ENCODE results near the gene CC2D2B.

The CC2D2B gene

DNA sequence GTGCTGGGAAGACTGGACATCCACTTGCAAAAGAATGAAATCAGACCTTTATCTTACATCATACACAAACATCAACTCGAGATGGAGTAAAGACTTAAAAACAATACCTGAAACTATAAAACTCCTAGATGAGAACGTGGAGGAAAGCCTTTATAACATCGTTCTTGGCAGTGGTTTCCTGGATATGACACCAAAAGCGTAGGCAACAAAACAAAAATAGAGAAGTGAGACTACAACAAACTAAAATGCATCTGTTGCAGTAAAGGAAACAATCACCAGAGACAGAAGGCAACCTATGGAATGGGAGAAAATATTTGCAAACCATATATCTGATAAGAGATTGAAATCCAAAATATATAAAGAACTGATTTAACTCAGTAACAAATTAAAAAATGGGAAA is 33.3 kb downstream of the CC2D2B start:
- POLR2A ChIA-PET (ENCODE audit: low non-redundant PET), result no interaction called here
- CTCF ChIA-PET, result interaction anchor here (0.6 kb wide), 1 partner anchor 1350 kb away, joined by 3 read pairs; no protein-coding TSS in a partner anchor
- no peak overlapping the region for H3K27ac ChIP-seq
- DNase-seq (ENCODE audit: low spot score), result no peak
- TF ChIP-seq, protein P1, sequence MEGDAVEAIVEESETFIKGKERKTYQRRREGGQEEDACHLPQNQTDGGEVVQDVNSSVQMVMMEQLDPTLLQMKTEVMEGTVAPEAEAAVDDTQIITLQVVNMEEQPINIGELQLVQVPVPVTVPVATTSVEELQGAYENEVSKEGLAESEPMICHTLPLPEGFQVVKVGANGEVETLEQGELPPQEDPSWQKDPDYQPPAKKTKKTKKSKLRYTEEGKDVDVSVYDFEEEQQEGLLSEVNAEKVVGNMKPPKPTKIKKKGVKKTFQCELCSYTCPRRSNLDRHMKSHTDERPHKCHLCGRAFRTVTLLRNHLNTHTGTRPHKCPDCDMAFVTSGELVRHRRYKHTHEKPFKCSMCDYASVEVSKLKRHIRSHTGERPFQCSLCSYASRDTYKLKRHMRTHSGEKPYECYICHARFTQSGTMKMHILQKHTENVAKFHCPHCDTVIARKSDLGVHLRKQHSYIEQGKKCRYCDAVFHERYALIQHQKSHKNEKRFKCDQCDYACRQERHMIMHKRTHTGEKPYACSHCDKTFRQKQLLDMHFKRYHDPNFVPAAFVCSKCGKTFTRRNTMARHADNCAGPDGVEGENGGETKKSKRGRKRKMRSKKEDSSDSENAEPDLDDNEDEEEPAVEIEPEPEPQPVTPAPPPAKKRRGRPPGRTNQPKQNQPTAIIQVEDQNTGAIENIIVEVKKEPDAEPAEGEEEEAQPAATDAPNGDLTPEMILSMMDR (conservative IDR thresholded peaks at IDR 0.05; ENCODE audit: low read depth), result no peak

DNA sequence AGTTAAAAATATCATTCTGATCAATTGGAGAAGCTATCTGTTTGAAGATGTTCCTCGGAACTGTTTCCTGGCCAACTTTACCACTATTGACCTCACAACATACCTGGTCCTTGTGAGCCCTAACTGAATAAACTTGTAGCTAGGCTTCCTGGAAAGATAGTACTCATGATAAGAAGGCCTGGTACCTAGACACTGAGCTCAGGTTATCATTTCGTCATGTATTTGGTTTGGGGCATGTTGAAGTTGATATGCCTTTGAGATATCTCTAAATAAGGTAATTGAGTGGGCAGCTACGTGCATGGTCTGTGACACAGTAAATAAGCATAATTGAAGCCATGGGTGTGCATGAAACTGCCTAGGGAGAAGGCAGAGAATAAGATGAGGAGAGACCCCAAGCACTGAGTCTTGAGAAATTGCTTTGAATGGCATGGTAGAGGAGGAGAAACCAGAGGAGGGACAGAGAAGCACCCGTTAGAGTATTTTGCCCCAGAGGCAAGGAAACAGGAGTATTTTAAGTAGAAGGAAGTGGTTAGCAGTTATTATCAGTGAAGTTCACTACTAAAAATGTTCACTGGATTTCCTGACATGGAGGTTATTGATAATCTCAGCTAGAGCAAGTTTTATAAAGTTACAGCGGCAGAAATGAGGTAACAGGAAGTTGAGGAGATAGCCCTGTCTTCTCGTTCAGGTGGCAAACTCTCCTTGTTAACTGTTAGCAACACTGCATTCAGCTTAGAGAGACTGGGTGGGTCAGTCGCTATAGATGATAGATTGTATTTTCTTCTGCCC is 55.6 kb downstream of the CC2D2B start:
- ChIA-PET CTCF (interaction anchor here (0.7 kb wide), 1 partner anchor 56 kb away, joined by 3 read pairs; no protein-coding TSS in a partner anchor), POLR2A (ENCODE audit: low non-redundant PET) (no interaction called here)
- TF ChIP-seq, protein P1 (conservative IDR thresholded peaks at IDR 0.05; ENCODE audit: low read depth), result no peak
- no peak overlapping the region for H3K27ac ChIP-seq
- no peak for DNase-seq (ENCODE audit: low spot score)

DNA sequence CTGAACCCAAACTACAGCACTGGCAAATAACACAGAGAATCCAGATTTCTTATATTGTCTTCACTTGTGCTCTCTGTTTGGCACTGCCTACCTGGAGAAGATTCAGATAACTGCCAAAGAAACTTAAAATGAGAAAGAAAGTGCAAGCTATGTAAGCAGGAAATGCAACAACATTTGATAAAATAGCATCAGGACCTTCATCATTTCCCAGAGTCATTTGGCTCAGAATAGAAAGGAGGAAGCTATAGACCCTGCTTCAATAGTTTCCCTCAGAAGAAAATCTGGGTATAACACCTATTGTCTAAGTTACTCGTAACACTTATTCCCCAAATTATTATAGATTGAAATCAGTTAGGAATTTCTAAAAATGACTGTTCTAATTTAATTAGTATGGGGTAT is 56.2 kb downstream of the CC2D2B start:
- H3K27ac ChIP-seq, result no peak overlapping the region
- CTCF ChIA-PET, result interaction anchor here (0.7 kb wide), 1 partner anchor 57 kb away, joined by 3 read pairs; no protein-coding TSS in a partner anchor
- TF ChIP-seq, protein P1 (conservative IDR thresholded peaks at IDR 0.05; ENCODE audit: low read depth), result no peak
- POLR2A ChIA-PET (ENCODE audit: low non-redundant PET), result no interaction called here
- DNase-seq (ENCODE audit: low spot score), result no peak

DNA sequence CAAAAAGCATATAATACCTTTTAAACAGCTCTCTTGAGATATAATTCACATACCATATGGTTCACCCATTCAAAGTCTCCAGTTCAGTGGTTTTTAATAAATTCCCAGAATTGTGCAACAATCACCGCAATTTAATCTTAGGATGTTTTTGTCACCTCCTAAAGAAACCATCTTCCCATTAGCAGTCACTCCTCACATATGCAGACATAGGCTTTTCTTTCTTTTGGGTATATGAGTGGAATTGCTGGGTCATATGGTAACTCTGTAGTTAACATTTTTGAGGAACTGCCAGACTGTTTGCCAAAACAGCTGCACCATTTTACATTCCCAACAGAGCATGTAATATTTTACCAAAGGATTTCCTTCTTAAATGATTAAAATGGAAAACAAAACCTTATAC is 57.0 kb downstream of the CC2D2B start:
- H3K27ac ChIP-seq, result no peak overlapping the region
- ChIA-PET CTCF (interaction anchor here (0.5 kb wide), 1 partner anchor 187 kb away, joined by 3 read pairs; no protein-coding TSS in a partner anchor), POLR2A (ENCODE audit: low non-redundant PET) (no interaction called here)
- no peak for DNase-seq (ENCODE audit: low spot score)
- TF ChIP-seq, protein P1 (conservative IDR thresholded peaks at IDR 0.05; ENCODE audit: low read depth), result no peak

DNA sequence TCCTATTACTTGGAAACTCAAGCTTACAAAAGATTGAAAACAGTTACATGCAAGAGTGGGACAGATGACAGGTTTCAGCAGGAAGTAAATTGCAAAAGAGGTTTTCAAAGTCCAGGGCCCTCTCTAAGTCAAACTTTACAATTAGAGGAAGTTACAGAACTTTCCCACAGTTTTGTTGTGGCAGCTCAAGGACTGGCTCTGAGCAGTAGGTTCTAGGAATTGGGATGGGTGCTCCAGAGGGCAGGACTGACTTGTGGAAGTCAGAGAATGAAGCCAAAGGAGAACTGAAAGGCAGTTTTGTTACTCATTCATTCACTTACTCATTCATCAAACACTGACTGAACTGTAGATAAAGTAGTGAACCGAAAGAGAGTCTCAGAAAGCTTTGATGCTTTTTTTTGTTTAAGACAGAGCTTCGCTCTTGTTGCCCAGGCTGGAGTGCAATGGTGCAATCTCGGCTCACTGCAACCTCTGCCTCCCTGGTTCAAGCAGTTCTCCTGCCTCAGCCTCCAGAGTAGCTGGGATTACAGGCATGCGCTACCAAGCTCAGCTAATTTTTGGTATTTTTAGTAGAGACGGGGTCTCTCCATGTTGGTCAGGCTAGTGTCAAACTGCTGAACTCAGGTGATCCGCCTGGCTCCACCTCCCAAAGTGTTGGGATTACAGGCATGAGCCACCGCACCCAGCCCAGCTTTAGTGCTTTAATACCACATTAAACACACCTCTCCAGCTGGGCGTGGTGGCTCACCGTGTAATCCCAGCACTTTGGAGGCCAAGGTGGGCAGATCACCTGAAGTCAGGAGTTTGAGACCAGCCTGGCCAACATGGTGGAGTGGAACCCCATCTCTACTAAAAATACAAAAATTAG is 68.8 kb downstream of the CC2D2B start:
- H3K27ac ChIP-seq, result no peak overlapping the region
- ChIA-PET POLR2A (ENCODE audit: low non-redundant PET) (no interaction called here), CTCF (no interaction called here)
- TF ChIP-seq, protein P1 (conservative IDR thresholded peaks at IDR 0.05; ENCODE audit: low read depth), result no peak
- no peak for DNase-seq (ENCODE audit: low spot score)

DNA sequence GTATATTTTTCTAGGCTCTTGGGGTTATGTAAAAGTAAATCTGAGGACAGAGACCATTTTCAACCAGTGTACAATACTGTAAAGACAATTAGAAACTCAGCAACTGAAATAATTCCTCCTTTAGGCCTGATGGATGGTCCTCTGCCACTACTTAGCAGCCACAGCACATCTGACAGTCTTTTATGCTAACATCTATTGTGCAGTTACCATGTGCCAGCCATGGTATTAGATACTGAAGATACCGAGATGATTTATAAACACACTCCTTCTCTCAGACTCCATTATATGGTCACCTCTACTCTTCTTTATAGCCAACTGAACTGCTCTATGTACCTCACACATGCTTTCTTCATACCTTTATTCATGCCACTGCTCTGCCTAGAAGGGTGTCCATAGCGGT is 74.4 kb downstream of the CC2D2B start:
- ChIA-PET POLR2A (ENCODE audit: low non-redundant PET) (no interaction called here), CTCF (no interaction called here)
- DNase-seq (ENCODE audit: low spot score), result no peak
- TF ChIP-seq, protein P1 (conservative IDR thresholded peaks at IDR 0.05; ENCODE audit: low read depth), result no peak
- no peak overlapping the region for H3K27ac ChIP-seq

Data from RWPE1 (cell line).